ENCODE results near the gene PHYHIPL. TPM values are rescaled to one million over a fixed set of nuclear protein-coding genes. Genes with fewer than 3 reads are reported as not detected.

PHYHIPL gene
- total RNA-seq, 2 donors from 2014 or later, result 0.44 to 0.68 TPM

GRCh38 chr10:59245686-59246085, 69.2 kb downstream of the PHYHIPL start:
- Mint-ChIP-seq H3K4me3 (no peak overlapping the region), H3K27me3 (ENCODE audit: insufficient read depth) (no peaks in the 10 kb centered on the region), H3K4me1 (no peaks in the 10 kb centered on the region), H3K9me3 (no peaks in the 10 kb centered on the region), H3K27ac (no peak overlapping the region), H3K36me3 (ENCODE audit: low read depth) (no peaks in the 10 kb centered on the region)
- H3K36me3 ChIP-seq (ENCODE audit: control insufficient read depth, insufficient read depth, low read length), result peaks cover 49% of the 10 kb centered on the region
- no peak overlapping the region for H3K9ac ChIP-seq (ENCODE audit: extremely low read depth, low read length, poor library complexity, severe bottlenecking)
- H3K4me3 ChIP-seq (ENCODE audit: low read length), result no peak overlapping the region
- H3K27ac ChIP-seq (ENCODE audit: low read depth, low read length), result no peak overlapping the region
- 100% methylated on average over 1 of the region's 1 CpG; no CpG with 5 or more reads in 1 of the 2 experiments for WGBS, 2 experiments (ENCODE audit: insufficient coverage in 1 of 2, insufficient read length in 1 of 2)
- H3K27me3 ChIP-seq (ENCODE audit: control insufficient read depth, insufficient read depth, low read length, poor library complexity, severe bottlenecking), result no peaks in the 10 kb centered on the region
- no peak for TF ChIP-seq CTCF (conservative IDR thresholded peaks at IDR 0.05)
- H3K9me3 ChIP-seq (ENCODE audit: control insufficient read depth, low read length), result no peaks in the 10 kb centered on the region
- DNase-seq, result no peak
- H3K4me1 ChIP-seq (ENCODE audit: control insufficient read depth, insufficient read depth, low read length), result no peaks in the 10 kb centered on the region

GRCh38 chr10:59252491-59252890, 76.0 kb downstream of the PHYHIPL start:
- no peak for TF ChIP-seq CTCF (conservative IDR thresholded peaks at IDR 0.05)
- Mint-ChIP-seq H3K9me3 (no peaks in the 10 kb centered on the region), H3K27me3 (ENCODE audit: insufficient read depth) (no peaks in the 10 kb centered on the region), H3K4me1 (peaks cover 6% of the 10 kb centered on the region), H3K27ac (no peak overlapping the region), H3K4me3 (no peak overlapping the region), H3K36me3 (ENCODE audit: low read depth) (no peaks in the 10 kb centered on the region)
- Histone ChIP-seq H3K27me3 (ENCODE audit: control insufficient read depth, insufficient read depth, low read length, poor library complexity, severe bottlenecking) (no peaks in the 10 kb centered on the region), H3K4me1 (ENCODE audit: control insufficient read depth, insufficient read depth, low read length) (no peaks in the 10 kb centered on the region), H3K4me3 (ENCODE audit: low read length) (no peak overlapping the region), H3K9ac (ENCODE audit: extremely low read depth, low read length, poor library complexity, severe bottlenecking) (no peak overlapping the region), H3K36me3 (ENCODE audit: control insufficient read depth, insufficient read depth, low read length) (peaks cover 57% of the 10 kb centered on the region), H3K9me3 (ENCODE audit: control insufficient read depth, low read length) (no peaks in the 10 kb centered on the region), H3K27ac (ENCODE audit: low read depth, low read length) (no peak overlapping the region)
- no peak for DNase-seq

- no peaks in the 10 kb centered on the region for H3K36me3 Mint-ChIP-seq (ENCODE audit: low read depth)
- no peak for TF ChIP-seq CTCF (conservative IDR thresholded peaks at IDR 0.05)
- H3K9me3 Mint-ChIP-seq, result no peaks in the 10 kb centered on the region
- Histone ChIP-seq H3K36me3 (ENCODE audit: control insufficient read depth, insufficient read depth, low read length) (peaks cover 34% of the 10 kb centered on the region), H3K27ac (ENCODE audit: low read depth, low read length) (no peak overlapping the region), H3K9ac (ENCODE audit: extremely low read depth, low read length, poor library complexity, severe bottlenecking) (no peak overlapping the region), H3K9me3 (ENCODE audit: control insufficient read depth, low read length) (no peaks in the 10 kb centered on the region), H3K27me3 (ENCODE audit: control insufficient read depth, insufficient read depth, low read length, poor library complexity, severe bottlenecking) (no peaks in the 10 kb centered on the region), H3K4me1 (ENCODE audit: control insufficient read depth, insufficient read depth, low read length) (no peaks in the 10 kb centered on the region), H3K4me3 (ENCODE audit: low read length) (no peak overlapping the region)
- no peaks in the 10 kb centered on the region for H3K27me3 Mint-ChIP-seq (ENCODE audit: insufficient read depth)
- H3K4me3 Mint-ChIP-seq, result no peak overlapping the region
- whole genome bisulfite sequencing, 2 experiments (ENCODE audit: insufficient coverage in 1 of 2, insufficient read length in 1 of 2), result 96 to 100% methylated on average over 1 of the region's 1 CpG
- peaks cover 6% of the 10 kb centered on the region for H3K4me1 Mint-ChIP-seq
- no peak overlapping the region for H3K27ac Mint-ChIP-seq
- DNase-seq, result no peak
Observed at GRCh38 chr10:59255463-59255862, 79.0 kb downstream of the PHYHIPL start.
